Fibroblast of pulmonary artery (primary cell): ENCODE results near the gene TMCC1.

ENCODE experiments used
- DNase-seq: peaks from one replicate; pipeline ENCODE4 v3.0.0-alpha.2; 2010; ENCODE audit warnings: low read depth
- H3K4me3 ChIP-seq: replicated peaks from 2 replicates; pipeline ENCODE4 v1.5.1; 2011; ENCODE audit warnings: low read depth, mild to moderate bottlenecking, control low read depth, low read length, moderate library complexity
- CTCF ChIP-seq: IDR thresholded peaks from 2 replicates; pipeline ENCODE4 v1.5.1; 2011; ENCODE audit warnings: mild to moderate bottlenecking, control low read depth, low read length, inconsistent platforms; ENCODE audit errors: missing control alignments

The TMCC1 gene

GRCh38 chr3:129893581-129894070, at the start of gene TMCC1:
TMCC1 (minus strand) TSS chr3:129893711.
- no peak for TF ChIP-seq CTCF
- peak; percentile 73 for DNase-seq

GRCh38 chr3:129943020-129943419, 49.5 kb upstream of the TMCC1 start:
- H3K4me3 ChIP-seq: no peak overlapping the region
- TF ChIP-seq CTCF: no peak
- no peak for DNase-seq

More at GRCh38 chr3:129893581-129894070, at the start of gene TMCC1:
- peak within 1 kb of the TSS; percentile 83 for H3K4me3 ChIP-seq

- peak; percentile 72 for DNase-seq
Observed at GRCh38 chr3:129942296-129942695, 48.8 kb upstream of the TMCC1 start.

GRCh38 chr3:129940086-129940485, 46.6 kb upstream of the TMCC1 start:
- DNase-seq: no peak
- TF ChIP-seq CTCF: no peak
- no peak overlapping the region for H3K4me3 ChIP-seq

More at GRCh38 chr3:129942296-129942695, 48.8 kb upstream of the TMCC1 start:
- no peak overlapping the region for H3K4me3 ChIP-seq
- peak; percentile 72 for TF ChIP-seq CTCF

- TF ChIP-seq CTCF: peak; percentile 10
- no peak for DNase-seq
- no peak overlapping the region for H3K4me3 ChIP-seq
Observed at GRCh38 chr3:129938140-129938930, 44.8 kb upstream of the TMCC1 start.

- no peak for TF ChIP-seq CTCF
- DNase-seq: no peak
- no peak overlapping the region for H3K4me3 ChIP-seq
Observed at GRCh38 chr3:129937717-129938116, 44.2 kb upstream of the TMCC1 start.
